ENCODE measurements around the gene DNAH14. TPM values are rescaled to one million over a fixed set of nuclear protein-coding genes. Genes with fewer than 3 reads are reported as not detected.

The DNAH14 gene
- total and polyA plus RNA-seq, 2 of the 4 experiments (the other 2 are of a cell fraction) = 2.7 to 3.6 TPM

DNA sequence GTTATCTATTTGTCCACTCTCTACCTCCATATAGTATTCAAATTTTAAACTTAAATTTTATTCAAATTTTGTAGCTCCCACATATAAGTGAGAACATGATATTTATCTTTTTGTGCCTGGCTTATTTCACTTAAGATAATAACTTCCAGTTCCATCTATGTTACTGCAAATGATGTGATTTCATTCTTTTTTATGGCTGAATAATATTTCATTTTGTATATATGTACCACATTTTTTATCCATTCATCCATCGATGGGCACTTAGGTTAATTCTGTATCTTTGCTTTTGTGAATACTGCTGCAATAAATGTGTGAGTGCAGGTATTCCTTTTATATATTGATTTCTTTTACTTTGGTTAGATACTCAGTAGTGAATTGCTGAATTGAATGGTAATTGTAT is 2.1 kb downstream of the DNAH14 start:
- no peaks in the 10 kb centered on the region for H3K79me1 ChIP-seq (ENCODE audit: low read depth in 1 of 2, low read length in 2 of 2)
- BruUV-seq (replicated peaks) = no TSS peak
- dilution Hi-C loops (cut with HindIII; ENCODE audit: low sequenced_read_pairs, unreplicated experiment) (no loop called here), in situ Hi-C loops (cut with MboI; ENCODE audit: low sequenced_read_pairs) (no loop called here), intact Hi-C loops (cut with micrococcal nuclease) (no loop called here)
- no peak overlapping the region for H3K4me3 ChIP-seq (ENCODE audit: insufficient read depth, low read depth, low read length)
- no peak overlapping the region for H3K9ac ChIP-seq (ENCODE audit: low read depth, low read length)
- H2BK5ac ChIP-seq (ENCODE audit: low read depth, low read length, poor library complexity, severe bottlenecking) = no peak overlapping the region
- no peak overlapping the region for H3K4me2 ChIP-seq (ENCODE audit: low read depth, low read length)
- no peak overlapping the region for H2AK5ac ChIP-seq (ENCODE audit: low read depth, low read length)
- no peaks in the 10 kb centered on the region for H3K36me3 ChIP-seq (ENCODE audit: control insufficient read depth, insufficient read depth, low read length)
- H3K27ac ChIP-seq (ENCODE audit: insufficient read depth, low read length) = no peak overlapping the region
- WGBS, 2 experiments (ENCODE audit: extremely low coverage in 2 of 2, insufficient read length in 1 of 2) = no CpG with 5 or more reads among the region's 1 CpG
- no peak overlapping the region for H4K91ac ChIP-seq (ENCODE audit: insufficient read depth, low read depth, low read length)
- no peak overlapping the region for H2AFZ ChIP-seq (replicated peaks; ENCODE audit: low read length, poor library complexity)
- no peaks in the 10 kb centered on the region for H4K20me1 ChIP-seq (ENCODE audit: insufficient read depth, low read length)
- no peak overlapping the region for H2BK20ac ChIP-seq (ENCODE audit: low read depth, low read length)
- H3K27me3 ChIP-seq (ENCODE audit: control insufficient read depth, insufficient read depth, low read length) = no peaks in the 10 kb centered on the region
- H3K18ac ChIP-seq (ENCODE audit: low read depth, low read length) = no peak overlapping the region
- peaks cover 4% of the 10 kb centered on the region; the same call in 1 of the 2 replicates for H3K9me3 ChIP-seq (ENCODE audit: control insufficient read depth, insufficient read depth, low read length)
- DNase-seq = no peak
- H3K14ac ChIP-seq (replicated peaks; ENCODE audit: low read depth, low read length) = no peak overlapping the region
- H2AK9ac ChIP-seq (replicated peaks; ENCODE audit: low read depth, low read length, poor library complexity) = no peak overlapping the region
- TF ChIP-seq RAD21 (IDR thresholded peaks at IDR 0.05; ENCODE audit: low read length) (no peak), CHD1 (IDR thresholded peaks at IDR 0.05; ENCODE audit: low read depth, low read length) (no peak), MAFK (IDR thresholded peaks at IDR 0.05; ENCODE audit: low read depth, low read length) (no peak), POLR2A (IDR thresholded peaks at IDR 0.05; ENCODE audit: low read depth, low read length) (no peak), CEBPB (IDR thresholded peaks at IDR 0.05; ENCODE audit: low read depth, low read length) (no peak), BHLHE40 (IDR thresholded peaks at IDR 0.05; ENCODE audit: low read depth, low read length) (no peak), MXI1 (IDR thresholded peaks at IDR 0.05; ENCODE audit: borderline replicate concordance, low read depth, low read length) (no peak), RCOR1 (IDR thresholded peaks at IDR 0.05; ENCODE audit: insufficient replicate concordance, low read length) (no peak), SMC3 (IDR thresholded peaks at IDR 0.05; ENCODE audit: low read depth, low read length) (no peak), RFX5 (IDR thresholded peaks at IDR 0.05; ENCODE audit: low read depth, low read length) (no peak), USF2 (IDR thresholded peaks at IDR 0.05; ENCODE audit: low read depth, low read length) (no peak), NFE2L2 (IDR thresholded peaks at IDR 0.05; ENCODE audit: low read depth, low read length) (no peak)
- no peak overlapping the region for H3K56ac ChIP-seq (ENCODE audit: extremely low read depth, insufficient read depth, low read length)
- no peaks in the 10 kb centered on the region for H3K4me1 ChIP-seq (ENCODE audit: control insufficient read depth, insufficient read depth, low read length)
- no peak overlapping the region for H3K4ac ChIP-seq (ENCODE audit: low read depth, low read length)
- H3K9me1 ChIP-seq (ENCODE audit: insufficient read depth, low read length) = peaks cover 3% of the 10 kb centered on the region; the same call in 1 of the 2 replicates
- no peak overlapping the region for H2BK15ac ChIP-seq (ENCODE audit: low read depth, low read length)
- ChIA-PET CTCF (interaction anchor here (1.6 kb wide), 1 partner anchor 9 kb away, joined by 4 read pairs; no protein-coding TSS in a partner anchor), POLR2A (ENCODE audit: unreplicated experiment) (no interaction called here)
- H3K23ac ChIP-seq (ENCODE audit: low read depth, low read length) = no peak overlapping the region
- ATAC-seq (ENCODE audit: low read depth) = no peak
- no peak overlapping the region for H2BK120ac ChIP-seq (ENCODE audit: low read depth, low read length)
- no peak overlapping the region for H4K8ac ChIP-seq (ENCODE audit: low read depth in 2 of 2, low read length in 2 of 2)
- no peak overlapping the region for H4K5ac ChIP-seq (ENCODE audit: low read depth, low read length)

All from IMR-90 (cell line).